Breast epithelium (tissue), 4 donors: ENCODE results near the gene C16orf82. TPM values are rescaled to one million over a fixed set of nuclear protein-coding genes. Genes with fewer than 3 reads are reported as not detected.
A peak's percentile ranks its signal among the peaks of the same experiment; 100 is the strongest.

Experiments
- DNase-seq, 2 donors: peaks; one replicate each; pipeline ENCODE4 v3.0.0-alpha.2; 2019; ENCODE audit warnings: low spot score in 2 of 2
- H3K27ac ChIP-seq, 2 donors: fragments of 200-600 bp; sonication (generic) in 1 of 2; one replicate each; pipeline ENCODE4 v1.5.1; 2016 to 2019; ENCODE audit warnings: mild to moderate bottlenecking in 1 of 2
- H3K27me3 ChIP-seq, 2 donors: fragments of 200-600 bp; sonication (generic) in 1 of 2; one replicate each; pipeline versions ENCODE4 v1.5.1 to v1.6.0; 2017 to 2019; ENCODE audit warnings: control low read depth in 1 of 2, mild to moderate bottlenecking in 1 of 2
- H3K36me3 ChIP-seq: fragments of 200-600 bp; one replicate; pipeline ENCODE4 v1.5.1; 2019
- H3K4me1 ChIP-seq, 2 donors: fragments of 200-600 bp; sonication (generic); one replicate each; pipeline ENCODE4 v1.5.1; 2016 to 2019; ENCODE audit warnings: control low read depth in 1 of 2
- H3K4me3 ChIP-seq, 3 donors: fragments of 200-600 bp; sonication (generic); 1 replicate in 2 of 3; 2 replicates in 1 of 3; pipeline ENCODE4 v1.5.1; 2016 to 2019; ENCODE audit warnings: mild to moderate bottlenecking in 3 of 3, moderate library complexity in 2 of 3
- H3K9me3 ChIP-seq, 2 donors: fragments of 200-600 bp; sonication (generic) in 1 of 2; one replicate each; pipeline ENCODE4 v1.5.1; 2016 to 2019; ENCODE audit warnings: control low read depth in 1 of 2
- POLR2A ChIP-seq: fragments of 450-650 bp; IDR thresholded peaks from one replicate; pipeline ENCODE4 v1.6.1; 2016; ENCODE audit warnings: antibody characterized with exemption, mild to moderate bottlenecking, moderate library complexity
- POLR2AphosphoS5 ChIP-seq, 3 donors: sonication (generic); formaldehyde crosslinking; IDR thresholded peaks; one replicate each; pipeline ENCODE4 v1.6.1; 2017; ENCODE audit warnings: antibody characterized with exemption in 3 of 3
- intact Hi-C: fragments of 100-400 bp; cut with DNase I; formaldehyde crosslinking; loops from one replicate; pipeline ENCODE4 v1.15.1; 2023; ENCODE audit warnings: low total_unique reads
- total RNA-seq, 3 donors: library from RNA; depleted of rRNA; stranded (reverse); fragments of >200 nt; gene quantifications; one replicate each; pipeline ENCODE4 v1.1.0, GENCODE V29; 2016
- TF ChIP-seq, protein P1 (sequence below), 3 donors: fragments of 450-650 bp; IDR thresholded peaks; one replicate each; pipeline ENCODE4 v1.5.1; 2016 to 2017; ENCODE audit warnings: antibody characterized with exemption in 3 of 3, mild to moderate bottlenecking in 3 of 3, moderate library complexity in 3 of 3

C16orf82 gene
- total RNA-seq, 3 donors from 2014 or later, result 0.16 TPM; not detected in 2

DNA sequence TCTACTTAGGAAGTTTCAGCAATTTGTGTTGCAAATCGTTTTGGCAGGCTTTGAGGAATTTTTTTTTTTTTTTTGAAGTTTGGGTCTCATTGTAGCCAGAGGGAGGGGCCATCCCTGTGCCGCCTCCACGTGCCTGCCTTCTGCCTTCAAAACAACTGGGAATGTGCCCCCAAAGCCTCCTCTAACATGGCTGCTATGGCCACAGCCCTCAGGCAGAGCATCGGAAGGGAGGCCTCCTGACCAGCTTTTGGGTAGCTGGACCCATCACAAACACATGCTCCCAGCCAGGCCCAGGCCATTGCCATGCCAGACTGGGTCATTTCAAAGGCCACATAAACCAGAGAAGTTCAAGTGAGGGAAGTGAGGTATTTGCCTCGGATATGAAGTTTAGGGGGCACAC, 21.5 kb downstream of the C16orf82 start:
- DNase-seq, result no peak
- Histone ChIP-seq H3K4me3 (no peak overlapping the region), H3K27me3 (no peaks in the 10 kb centered on the region), H3K9me3 (no peaks in the 10 kb centered on the region), H3K36me3 (no peaks in the 10 kb centered on the region), H3K4me1 (no peaks in the 10 kb centered on the region), H3K27ac (no peak overlapping the region)
- TF ChIP-seq POLR2A, result no peak
- no peak for TF ChIP-seq POLR2AphosphoS5 (IDR thresholded peaks at IDR 0.05)
- TF ChIP-seq, protein P1, sequence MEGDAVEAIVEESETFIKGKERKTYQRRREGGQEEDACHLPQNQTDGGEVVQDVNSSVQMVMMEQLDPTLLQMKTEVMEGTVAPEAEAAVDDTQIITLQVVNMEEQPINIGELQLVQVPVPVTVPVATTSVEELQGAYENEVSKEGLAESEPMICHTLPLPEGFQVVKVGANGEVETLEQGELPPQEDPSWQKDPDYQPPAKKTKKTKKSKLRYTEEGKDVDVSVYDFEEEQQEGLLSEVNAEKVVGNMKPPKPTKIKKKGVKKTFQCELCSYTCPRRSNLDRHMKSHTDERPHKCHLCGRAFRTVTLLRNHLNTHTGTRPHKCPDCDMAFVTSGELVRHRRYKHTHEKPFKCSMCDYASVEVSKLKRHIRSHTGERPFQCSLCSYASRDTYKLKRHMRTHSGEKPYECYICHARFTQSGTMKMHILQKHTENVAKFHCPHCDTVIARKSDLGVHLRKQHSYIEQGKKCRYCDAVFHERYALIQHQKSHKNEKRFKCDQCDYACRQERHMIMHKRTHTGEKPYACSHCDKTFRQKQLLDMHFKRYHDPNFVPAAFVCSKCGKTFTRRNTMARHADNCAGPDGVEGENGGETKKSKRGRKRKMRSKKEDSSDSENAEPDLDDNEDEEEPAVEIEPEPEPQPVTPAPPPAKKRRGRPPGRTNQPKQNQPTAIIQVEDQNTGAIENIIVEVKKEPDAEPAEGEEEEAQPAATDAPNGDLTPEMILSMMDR (IDR thresholded peaks at IDR 0.05), result no peak
- intact Hi-C loops, result no loop called here

DNA sequence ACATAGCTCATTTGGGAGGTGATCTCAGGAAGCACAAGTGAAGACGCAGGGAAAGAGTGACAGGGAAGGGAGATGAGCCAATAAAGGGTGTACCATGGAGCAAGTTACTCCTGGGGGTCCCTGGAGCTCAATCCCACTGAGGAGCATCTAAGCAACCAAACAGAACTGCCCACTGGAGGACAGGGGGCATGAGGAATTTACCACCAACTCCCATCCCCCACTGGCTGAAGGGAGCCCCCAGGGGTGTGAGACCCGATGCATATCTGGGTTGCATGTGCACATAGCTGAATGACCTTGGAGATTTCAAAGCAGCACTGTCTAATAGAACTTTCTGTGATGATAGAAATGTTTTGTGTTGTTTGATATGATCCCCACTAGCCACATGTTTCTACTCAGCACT, 29.6 kb downstream of the C16orf82 start:
- intact Hi-C loops, result no loop called here
- Histone ChIP-seq H3K27ac (peak overlapping the region in 1 of 2 donors; percentile 84), H3K9me3 (peaks cover 0 to 11% of the 10 kb centered on the region in 2 donors), H3K36me3 (no peaks in the 10 kb centered on the region), H3K4me3 (no peak overlapping the region), H3K27me3 (peaks cover 0 to 4% of the 10 kb centered on the region in 2 donors), H3K4me1 (no peaks in the 10 kb centered on the region)
- TF ChIP-seq, protein P1 (IDR thresholded peaks at IDR 0.05), result no peak
- TF ChIP-seq POLR2A (no peak), POLR2AphosphoS5 (IDR thresholded peaks at IDR 0.05) (no peak)
- peak in 1 of 2 donors; percentile 19 for DNase-seq

DNA sequence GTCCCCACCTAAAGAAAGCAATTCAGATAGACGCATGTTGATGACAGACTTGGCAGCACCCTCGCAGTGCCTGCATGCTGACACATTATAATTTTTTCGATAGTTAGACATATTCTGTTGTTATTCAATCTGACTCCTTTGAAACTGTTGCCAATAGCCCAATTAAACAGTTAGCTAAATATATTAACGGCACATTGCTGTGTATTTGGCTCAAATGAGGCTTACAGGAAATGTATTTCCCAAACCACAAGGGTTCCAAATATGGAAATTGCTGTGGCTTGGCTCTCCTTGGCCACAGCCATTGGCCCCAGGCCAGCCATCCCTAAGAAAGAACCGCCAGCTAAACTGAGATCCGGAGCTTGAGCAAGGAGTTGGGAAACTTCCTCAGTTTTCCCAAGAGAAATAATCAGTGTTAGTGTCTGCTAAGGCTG, 31.1 kb downstream of the C16orf82 start:
- Histone ChIP-seq H3K4me1 (no peaks in the 10 kb centered on the region), H3K9me3 (peaks cover 0 to 11% of the 10 kb centered on the region in 2 donors), H3K36me3 (no peaks in the 10 kb centered on the region), H3K27me3 (peaks cover 0 to 4% of the 10 kb centered on the region in 2 donors), H3K27ac (peak overlapping the region; percentile 13 to 84), H3K4me3 (peak overlapping the region in 1 of 3 donors; percentile 7)
- DNase-seq, result peak; percentile 44 to 53
- intact Hi-C loops, result no loop called here
- TF ChIP-seq POLR2AphosphoS5 (IDR thresholded peaks at IDR 0.05) (peak; percentile 16 to 73 (median 27)), POLR2A (no peak)

GRCh38 chr16:27098366-27099049, 31.8 kb downstream of the C16orf82 start:
- Histone ChIP-seq H3K4me1 (no peaks in the 10 kb centered on the region), H3K27ac (peak overlapping the region in 1 of 2 donors; percentile 74), H3K27me3 (peaks cover 0 to 4% of the 10 kb centered on the region in 2 donors), H3K36me3 (no peaks in the 10 kb centered on the region), H3K9me3 (peaks cover 0 to 11% of the 10 kb centered on the region in 2 donors), H3K4me3 (no peak overlapping the region)
- intact Hi-C loops, result no loop called here
- peak in 1 of 2 donors; percentile 15 for DNase-seq
- TF ChIP-seq POLR2AphosphoS5 (IDR thresholded peaks at IDR 0.05), result no peak
- no peak for TF ChIP-seq POLR2A
- TF ChIP-seq, protein P1 (IDR thresholded peaks at IDR 0.05), result no peak

GRCh38 chr16:27102701-27103575, 36.2 kb downstream of the C16orf82 start:
- intact Hi-C loops, result no loop called here
- no peaks in the 10 kb centered on the region for H3K4me1 ChIP-seq
- DNase-seq, result peak in 1 of 2 donors; percentile 9
- no peak overlapping the region for H3K4me3 ChIP-seq
- no peaks in the 10 kb centered on the region for H3K36me3 ChIP-seq
- H3K27me3 ChIP-seq, result no peaks in the 10 kb centered on the region
- TF ChIP-seq, protein P1 (IDR thresholded peaks at IDR 0.05), result no peak
- no peak for TF ChIP-seq POLR2AphosphoS5 (IDR thresholded peaks at IDR 0.05)
- no peak for TF ChIP-seq POLR2A
- no peak overlapping the region for H3K27ac ChIP-seq
- no peaks in the 10 kb centered on the region for H3K9me3 ChIP-seq
